T47D (cell line): ENCODE data around the gene JAGN1.

Experiments used
- DNase-seq, 2 experiments: peaks; one replicate each; pipeline versions ENCODE4 v3.0.0 to v3.0.0-alpha.2; 2011 to 2012; ENCODE audit warnings: low read depth in 1 of 2, low spot score in 1 of 2
- JUND ChIP-seq: IDR thresholded peaks from 2 replicates; pipeline ENCODE4 v1.6.1; 2012; ENCODE audit warnings: low read depth
- in situ Hi-C: cut with HindIII; loops from 2 replicates; pipeline ENCODE4 v1.10.0; 2016; ENCODE audit warnings: low sequenced_read_pairs, low pct_unique_long_range_greater_than_20kb

Gene JAGN1

GRCh38 chr3:9942934-9943690, 52.7 kb downstream of the JAGN1 start:
- TF ChIP-seq JUND = no peak
- in situ Hi-C loops = no loop called here
- no peak for DNase-seq
